Psoas muscle (tissue), 8 donors: ENCODE measurements around the gene IVD. TPM values are rescaled to one million over a fixed set of nuclear protein-coding genes. Genes with fewer than 3 reads are reported as not detected.
"Not testable (repeated sequence)": the region's sequence is repeated elsewhere in the genome, so short reads cannot be mapped to it uniquely, and the experiment has no call there.

Experiments used
- ATAC-seq, 4 donors: fragments of 200-7000 bp; cut with Tn5 transposase; one replicate each; pipeline ENCODE4 v1.9.1; 2020; ENCODE audit warnings: moderate library complexity in 3 of 4, mild to moderate bottlenecking in 2 of 4
- DNase-seq, 2 donors: peaks; one replicate each; pipeline ENCODE4 v3.0.0-alpha.2; 2020
- H3K27ac ChIP-seq: fragments of 200-600 bp; one replicate; pipeline ENCODE4 v1.8.0; 2022
- H3K27me3 ChIP-seq, 3 donors: fragments of 200-600 bp in 1 of 3; one replicate each; pipeline versions ENCODE4 v1.6.1 to v1.8.0; 2013 to 2022; ENCODE audit warnings: low read length in 2 of 3, mild to moderate bottlenecking in 2 of 3, moderate library complexity in 1 of 3; ENCODE audit not compliant: insufficient read depth in 3 of 3
- H3K36me3 ChIP-seq, 2 donors: fragments of 200-600 bp in 1 of 2; one replicate each; pipeline versions ENCODE4 v1.6.1 to v1.8.0; 2013 to 2022; ENCODE audit warnings: low read depth in 1 of 2, mild to moderate bottlenecking in 1 of 2, moderate library complexity in 1 of 2; ENCODE audit not compliant: insufficient read depth in 1 of 2
- H3K4me1 ChIP-seq: fragments of 200-600 bp; one replicate; pipeline ENCODE4 v1.8.0; 2022
- H3K4me3 ChIP-seq: fragments of 200-600 bp; one replicate; pipeline ENCODE4 v1.8.0; 2022; ENCODE audit warnings: mild to moderate bottlenecking
- H3K9me3 ChIP-seq: fragments of 200-600 bp; one replicate; pipeline ENCODE4 v1.8.0; 2022
- WGBS, 3 donors: extraction: QIAGEN DNeasy Blood & Tissue Kit; methylation state at CpG; one replicate each; pipeline versions ENCODE4 v1.1.6 to v1.1.7; 2013; 5-methylcytosine and 5-hydroxymethylcytosine counted together
- intact Hi-C, 2 donors: fragments of 100-400 bp; cut with DNase I; formaldehyde crosslinking; loops; one replicate each; pipeline versions ENCODE4 v1.11.0 to v1.14.2; 2022
- polyA plus RNA-seq, 3 donors: library from polyadenylated mRNA; stranded (reverse); fragments of 200-250 nt; gene quantifications; one replicate each; pipeline ENCODE4 v1.2.3, GENCODE V29; 2013
- total RNA-seq, 4 donors: library from RNA; stranded (reverse); fragmentation: NEBNext Ultra II Directional in 2 of 4; extraction: Animal tissue kit (Norgen Biotek cat#: 25700) in 2 of 4; gene quantifications; one replicate each; pipeline versions ENCODE4 v1.2.1 to v1.2.4, GENCODE V29; 2021 to 2023
- TF ChIP-seq, protein P1 (sequence below): fragments of 200-600 bp; IDR thresholded peaks from one replicate; pipeline ENCODE4 v1.8.0; 2022; ENCODE audit warnings: antibody characterized with exemption
- donor health status: healthy with polysubstance abuse.
- donor health status: DM: no; HTN: no; CAD: no; lungs with moderate emphysema.
- donor health status: Bipolar disorder and iron deficiency.
- donor health status: healthy.
- donor health status: DM: yes; HTN: yes; CAD: no.
- donor health status: DM: no; HTN: no; CAD: no.
- donor health status: DM: no; HTN: no; CAD: no.
- donor health status: DM: yes; HTN: yes; CAD: no.

Gene IVD
- total and polyA plus RNA-seq, 7 donors, result 27.1 to 102 (median 46.5) TPM

DNA sequence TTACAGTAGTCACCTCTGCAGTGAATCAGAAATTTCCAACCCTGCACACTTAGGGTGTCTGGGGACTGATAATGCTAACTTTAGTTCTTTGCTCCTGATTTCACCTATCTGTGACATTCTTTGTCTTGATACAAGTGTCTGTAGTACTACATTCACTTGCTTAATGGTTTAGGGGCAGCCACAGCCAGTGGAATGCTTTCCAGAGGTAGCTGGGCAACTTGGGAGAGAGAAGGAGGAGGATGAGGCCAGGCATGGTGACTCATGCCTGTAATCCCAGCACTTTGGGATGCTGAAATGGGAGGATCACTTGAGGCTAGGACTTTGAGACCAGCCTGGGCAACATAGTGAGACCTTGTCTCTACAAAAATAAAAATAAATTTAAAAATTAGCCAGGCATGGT is 43.7 kb downstream of the IVD start:
- intact Hi-C loops, result no loop called here
- ATAC-seq, result peak in 1 of 4 donors; percentile 32
- Histone ChIP-seq H3K27ac (no peak overlapping the region), H3K4me1 (peaks cover 10% of the 10 kb centered on the region), H3K27me3 (no peaks in the 10 kb centered on the region), H3K9me3 (no peaks in the 10 kb centered on the region), H3K36me3 (no peaks in the 10 kb centered on the region), H3K4me3 (no peak overlapping the region)
- no peak for DNase-seq
- TF ChIP-seq, protein P1, sequence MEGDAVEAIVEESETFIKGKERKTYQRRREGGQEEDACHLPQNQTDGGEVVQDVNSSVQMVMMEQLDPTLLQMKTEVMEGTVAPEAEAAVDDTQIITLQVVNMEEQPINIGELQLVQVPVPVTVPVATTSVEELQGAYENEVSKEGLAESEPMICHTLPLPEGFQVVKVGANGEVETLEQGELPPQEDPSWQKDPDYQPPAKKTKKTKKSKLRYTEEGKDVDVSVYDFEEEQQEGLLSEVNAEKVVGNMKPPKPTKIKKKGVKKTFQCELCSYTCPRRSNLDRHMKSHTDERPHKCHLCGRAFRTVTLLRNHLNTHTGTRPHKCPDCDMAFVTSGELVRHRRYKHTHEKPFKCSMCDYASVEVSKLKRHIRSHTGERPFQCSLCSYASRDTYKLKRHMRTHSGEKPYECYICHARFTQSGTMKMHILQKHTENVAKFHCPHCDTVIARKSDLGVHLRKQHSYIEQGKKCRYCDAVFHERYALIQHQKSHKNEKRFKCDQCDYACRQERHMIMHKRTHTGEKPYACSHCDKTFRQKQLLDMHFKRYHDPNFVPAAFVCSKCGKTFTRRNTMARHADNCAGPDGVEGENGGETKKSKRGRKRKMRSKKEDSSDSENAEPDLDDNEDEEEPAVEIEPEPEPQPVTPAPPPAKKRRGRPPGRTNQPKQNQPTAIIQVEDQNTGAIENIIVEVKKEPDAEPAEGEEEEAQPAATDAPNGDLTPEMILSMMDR, result no peak

DNA sequence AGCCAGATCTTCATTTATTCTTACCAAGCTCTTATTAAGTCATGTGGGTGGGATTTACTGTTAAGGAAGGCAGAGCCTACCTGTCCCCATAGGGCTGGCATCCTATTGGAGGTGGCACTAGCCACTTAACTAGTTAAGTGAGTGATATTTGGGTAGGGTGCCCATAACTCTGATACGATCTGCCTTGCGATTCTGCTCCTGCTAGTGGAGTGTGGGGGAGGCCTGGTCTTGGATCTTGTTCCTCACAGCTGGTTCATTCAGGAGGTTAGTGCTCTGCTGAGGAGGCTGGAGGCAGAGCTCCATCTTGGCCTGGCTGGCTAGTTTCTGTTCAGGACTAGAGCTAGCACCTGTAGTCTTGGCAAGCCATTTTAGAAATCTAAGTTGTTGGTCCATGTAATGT is 44.5 kb downstream of the IVD start:
- no peak for DNase-seq

DNA sequence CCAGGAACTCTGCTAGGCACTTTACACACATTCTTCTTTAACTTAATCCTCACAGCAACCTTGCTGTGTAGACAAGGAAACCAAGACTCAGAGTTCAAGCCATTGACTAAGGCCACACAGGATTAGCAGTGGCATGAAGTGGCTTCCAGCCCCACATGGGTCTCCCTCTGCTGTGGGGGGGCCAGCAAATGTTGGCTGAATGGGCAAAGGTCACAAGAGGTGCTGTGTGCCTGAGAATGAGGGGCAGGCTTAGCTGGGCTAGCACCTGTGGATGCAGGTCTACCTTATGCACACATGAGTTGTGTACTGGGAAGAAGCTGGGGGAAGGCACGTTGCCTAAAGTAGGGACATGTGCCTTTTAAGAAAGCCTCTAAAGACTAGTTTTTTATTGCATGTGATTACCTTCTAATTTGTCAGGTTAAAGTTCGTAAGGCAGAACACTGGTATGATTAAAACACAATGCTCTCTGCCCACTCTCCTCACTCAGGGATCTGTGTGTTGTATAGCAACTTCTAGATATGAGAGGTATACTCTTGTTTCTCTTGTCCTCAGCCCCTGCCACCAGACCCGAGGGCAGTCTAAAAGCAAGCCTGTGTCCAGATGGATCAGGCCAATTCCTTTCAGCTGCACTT is 46.0 kb downstream of the IVD start:
- no peak overlapping the region for H3K27ac ChIP-seq
- DNase-seq, result no peak
- peaks cover 27% of the 10 kb centered on the region for H3K4me1 ChIP-seq
- WGBS, 3 donors, result 81 to 86% (median 81%) methylated on average over 3 of the region's 3 CpGs
- no peaks in the 10 kb centered on the region for H3K27me3 ChIP-seq
- intact Hi-C loops, result no loop called here
- H3K9me3 ChIP-seq, result no peaks in the 10 kb centered on the region
- ATAC-seq, result no peak
- TF ChIP-seq, protein P1, result no peak
- H3K36me3 ChIP-seq, result no peaks in the 10 kb centered on the region
- no peak overlapping the region for H3K4me3 ChIP-seq

More for the DNA sequence above, 44.5 kb downstream of the IVD start:
- ATAC-seq, result no peak
- no peak overlapping the region for H3K27ac ChIP-seq
- peaks cover 17% of the 10 kb centered on the region for H3K4me1 ChIP-seq
- no peak overlapping the region for H3K4me3 ChIP-seq
- H3K9me3 ChIP-seq, result no peaks in the 10 kb centered on the region
- WGBS, 3 donors, result 77 to 95% (median 77%) methylated on average over 2 of the region's 2 CpGs
- intact Hi-C loops, result no loop called here
- TF ChIP-seq, protein P1, result no peak
- H3K36me3 ChIP-seq, result no peaks in the 10 kb centered on the region
- H3K27me3 ChIP-seq, result no peaks in the 10 kb centered on the region

DNA sequence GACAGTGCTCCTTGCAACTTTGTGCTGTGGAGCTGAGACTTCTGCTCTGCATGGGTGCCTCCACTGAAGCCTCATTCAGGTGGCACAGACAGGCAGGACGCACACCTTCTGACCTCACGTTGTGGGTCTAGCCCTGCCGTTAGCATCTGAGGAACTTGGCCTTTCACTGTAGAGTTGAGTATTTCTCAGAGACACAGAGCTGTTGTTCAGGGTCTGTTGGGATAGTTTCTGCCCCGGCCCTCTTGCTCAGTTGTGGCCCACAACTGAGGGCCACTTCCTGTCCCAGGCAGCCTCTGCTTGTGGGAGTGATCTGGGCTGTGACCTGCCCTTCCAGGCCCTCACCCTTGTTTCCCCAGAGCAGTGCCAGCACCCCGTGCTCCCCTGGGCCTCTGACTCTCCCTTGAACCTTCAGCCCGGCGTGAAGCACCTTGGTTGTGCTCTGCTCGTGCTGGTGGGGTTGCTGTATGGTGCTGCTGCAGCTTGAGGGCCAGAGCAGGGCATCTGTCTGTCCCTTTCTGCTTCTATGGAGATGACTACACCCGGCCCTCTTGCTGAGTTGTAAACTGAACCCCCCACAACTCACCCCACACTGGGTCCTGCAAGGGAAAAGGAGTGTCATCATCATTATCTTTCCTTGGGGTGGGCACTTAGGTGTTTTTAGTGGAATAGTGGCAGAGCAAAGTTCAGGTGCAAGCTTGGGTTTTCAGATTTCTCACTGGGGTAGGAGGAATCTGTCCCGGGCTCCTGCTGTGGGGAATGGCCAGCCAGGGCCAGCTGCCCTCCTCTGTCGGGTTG is 46.9 kb downstream of the IVD start:
- TF ChIP-seq, protein P1, result no peak
- peaks cover 27% of the 10 kb centered on the region for H3K4me1 ChIP-seq
- DNase-seq, result peak in 1 of 2 donors; percentile 15
- H3K36me3 ChIP-seq, result no peaks in the 10 kb centered on the region
- intact Hi-C loops, result no loop called here
- WGBS, 3 donors, result 70 to 74% (median 71%) methylated on average over 10 to 11 of the region's 11 CpGs
- no peaks in the 10 kb centered on the region for H3K9me3 ChIP-seq
- no peaks in the 10 kb centered on the region for H3K27me3 ChIP-seq
- H3K4me3 ChIP-seq, result no peak overlapping the region
- H3K27ac ChIP-seq, result no peak overlapping the region
- no peak for ATAC-seq

DNA sequence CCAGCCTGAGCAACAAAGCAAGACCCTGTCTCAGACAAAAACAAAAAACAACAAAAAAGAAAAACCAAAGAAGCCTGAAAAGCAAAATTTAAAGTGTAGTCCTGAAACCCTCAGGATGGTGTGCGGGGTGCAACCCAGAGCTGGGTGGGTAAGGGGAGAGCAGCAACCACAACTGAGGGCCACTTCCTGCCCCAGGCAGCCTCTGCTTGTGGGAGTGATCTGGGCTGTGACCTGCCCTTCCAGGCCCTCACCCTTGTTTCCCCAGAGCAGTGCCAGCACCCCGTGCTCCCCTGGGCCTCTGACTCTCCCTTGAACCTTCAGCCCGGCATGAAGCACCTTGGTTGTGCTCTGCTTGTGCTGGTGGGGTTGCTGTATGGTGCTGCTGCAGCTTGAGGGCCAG is 48.3 kb downstream of the IVD start:
- peak in 1 of 2 donors; percentile 25 for DNase-seq
- H3K27ac ChIP-seq, H3K9me3 ChIP-seq, H3K4me3 ChIP-seq, H3K27me3 ChIP-seq, H3K36me3 ChIP-seq, ATAC-seq, intact Hi-C loops: not testable (repeated sequence)
- 81 to 89% (median 82%) methylated on average over 3 of the region's 3 CpGs for WGBS, 3 donors
- peaks cover 27% of the 10 kb centered on the region for H3K4me1 ChIP-seq
